Esophagus muscularis mucosa (tissue), 4 donors: Measurements from ENCODE around the gene ZCCHC4. TPM values are rescaled to one million over a fixed set of nuclear protein-coding genes. Genes with fewer than 3 reads are reported as not detected.

Experiments
- DNase-seq: peaks from one replicate; pipeline ENCODE4 v3.0.0-alpha.2; 2017; ENCODE audit errors: extremely low spot score
- H3K27ac ChIP-seq, 4 donors: fragments of 200-600 bp; sonication (generic); replicated peaks in 1 of 4; 1 replicate in 3 of 4; 2 replicates in 1 of 4; pipeline ENCODE4 v1.5.1; 2016 to 2019; ENCODE audit warnings: mild to moderate bottlenecking in 1 of 4
- H3K27me3 ChIP-seq, 4 donors: fragments of 200-600 bp; sonication (generic); one replicate each; pipeline versions ENCODE4 v1.5.1 to v1.6.0; 2016 to 2019
- H3K36me3 ChIP-seq, 4 donors: fragments of 200-600 bp; sonication (generic); one replicate each; pipeline ENCODE4 v1.5.1; 2016 to 2019
- H3K4me1 ChIP-seq, 4 donors: fragments of 200-600 bp; sonication (generic); one replicate each; pipeline ENCODE4 v1.5.1; 2016 to 2019
- H3K4me3 ChIP-seq, 4 donors: fragments of 200-600 bp; sonication (generic); 1 replicate in 2 of 4; 2 replicates in 2 of 4; pipeline ENCODE4 v1.5.1; 2016 to 2019; ENCODE audit warnings: mild to moderate bottlenecking in 4 of 4, moderate library complexity in 1 of 4
- H3K9me3 ChIP-seq, 4 donors: fragments of 200-600 bp; sonication (generic); 1 replicate in 3 of 4; 2 replicates in 1 of 4; pipeline ENCODE4 v1.5.1; 2016 to 2019
- CTCF ChIP-seq, 3 experiments: fragments of 200-600 bp in 2 of 3; fragments of 450-650 bp in 1 of 3; sonication (generic) in 2 of 3; IDR thresholded peaks; one replicate each; pipeline ENCODE4 v1.5.1; 2017 to 2019; ENCODE audit warnings: antibody characterized with exemption in 3 of 3, mild to moderate bottlenecking in 2 of 3, moderate library complexity in 1 of 3
- EP300 ChIP-seq: sonication (generic); formaldehyde crosslinking; IDR thresholded peaks from one replicate; pipeline ENCODE4 v1.6.1; 2017; ENCODE audit warnings: antibody characterized with exemption
- POLR2A ChIP-seq: fragments of 450-650 bp; IDR thresholded peaks from one replicate; pipeline ENCODE4 v1.6.1; 2017; ENCODE audit warnings: antibody characterized with exemption, moderate library complexity, mild to moderate bottlenecking, low read depth
- POLR2AphosphoS5 ChIP-seq, 2 donors: sonication (generic); formaldehyde crosslinking; IDR thresholded peaks; one replicate each; pipeline ENCODE4 v1.6.1; 2017; ENCODE audit warnings: antibody characterized with exemption in 2 of 2
- WGBS: methylation state at CpG from one replicate; pipeline ENCODE4 v1.1.5; 2018; 5-methylcytosine and 5-hydroxymethylcytosine counted together
- intact Hi-C: fragments of 100-400 bp; cut with DNase I; formaldehyde crosslinking; loops from one replicate; pipeline ENCODE4 v1.15.1; 2023
- total RNA-seq, 4 donors: library from RNA; depleted of rRNA; stranded (reverse); fragments of >200 nt; gene quantifications; one replicate each; pipeline versions ENCODE4 v1.1.0 to v1.2.1, GENCODE V29; 2016

Gene ZCCHC4
- total RNA-seq, 4 donors from 2014 or later, result 8.6 to 16.2 (median 11.4) TPM

GRCh38 chr4:25284466-25284865, 28.1 kb upstream of the ZCCHC4 start:
- intact Hi-C loops, result no loop called here

GRCh38 chr4:25290490-25291067, 22.0 kb upstream of the ZCCHC4 start:
- H3K4me3 ChIP-seq, result no peak overlapping the region
- no peaks in the 10 kb centered on the region for H3K4me1 ChIP-seq
- intact Hi-C loops, result no loop called here
- no peak for DNase-seq
- no peaks in the 10 kb centered on the region for H3K27me3 ChIP-seq
- TF ChIP-seq CTCF (IDR thresholded peaks at IDR 0.05), result no peak
- no peak for TF ChIP-seq POLR2A
- TF ChIP-seq EP300, result no peak
- TF ChIP-seq POLR2AphosphoS5 (IDR thresholded peaks at IDR 0.05), result no peak
- no peak overlapping the region for H3K27ac ChIP-seq
- H3K36me3 ChIP-seq, result no peaks in the 10 kb centered on the region
- WGBS, result 100% methylated on average over 2 of the region's 11 CpGs
- peaks cover 0 to 7% (median 2%) of the 10 kb centered on the region in 4 donors for H3K9me3 ChIP-seq

More at GRCh38 chr4:25284466-25284865, 28.1 kb upstream of the ZCCHC4 start:
- DNase-seq, result no peak
- peaks cover 3 to 20% (median 9%) of the 10 kb centered on the region in 4 donors for H3K36me3 ChIP-seq
- TF ChIP-seq POLR2AphosphoS5 (IDR thresholded peaks at IDR 0.05) (no peak), CTCF (IDR thresholded peaks at IDR 0.05) (no peak), EP300 (no peak), POLR2A (no peak)
- no peaks in the 10 kb centered on the region for H3K4me1 ChIP-seq
- no peaks in the 10 kb centered on the region for H3K27me3 ChIP-seq
- WGBS, result 86% methylated on average over 3 of the region's 3 CpGs
- no peak overlapping the region for H3K4me3 ChIP-seq
- peaks cover 0 to 7% (median 2%) of the 10 kb centered on the region in 4 donors for H3K9me3 ChIP-seq
- no peak overlapping the region for H3K27ac ChIP-seq

- 80% methylated on average over 12 of the region's 12 CpGs for WGBS
- H3K36me3 ChIP-seq, result no peaks in the 10 kb centered on the region
- no peaks in the 10 kb centered on the region for H3K27me3 ChIP-seq
- no peak for DNase-seq
- TF ChIP-seq POLR2A (no peak), CTCF (IDR thresholded peaks at IDR 0.05) (no peak), EP300 (no peak), POLR2AphosphoS5 (IDR thresholded peaks at IDR 0.05) (no peak)
- H3K9me3 ChIP-seq, result peaks cover 0 to 7% (median 2%) of the 10 kb centered on the region in 4 donors
- H3K4me1 ChIP-seq, result no peaks in the 10 kb centered on the region
- intact Hi-C loops, result no loop called here
- no peak overlapping the region for H3K27ac ChIP-seq
- H3K4me3 ChIP-seq, result no peak overlapping the region
Measured at GRCh38 chr4:25291158-25291733, 21.3 kb upstream of the ZCCHC4 start.

GRCh38 chr4:25297528-25298242, 14.9 kb upstream of the ZCCHC4 start:
- WGBS, result 83% methylated on average over 5 of the region's 5 CpGs
- Histone ChIP-seq H3K27me3 (peaks cover 0 to 10% (median 2%) of the 10 kb centered on the region in 4 donors), H3K27ac (no peak overlapping the region), H3K9me3 (no peaks in the 10 kb centered on the region), H3K4me1 (no peaks in the 10 kb centered on the region), H3K36me3 (no peaks in the 10 kb centered on the region), H3K4me3 (no peak overlapping the region)
- TF ChIP-seq CTCF (IDR thresholded peaks at IDR 0.05), result no peak
- no peak for TF ChIP-seq EP300
- TF ChIP-seq POLR2A, result no peak
- TF ChIP-seq POLR2AphosphoS5 (IDR thresholded peaks at IDR 0.05), result no peak
- DNase-seq, result no peak
- intact Hi-C loops, result no loop called here
